H1 (cell line): ENCODE data around the gene LIF. TPM values are rescaled to one million over a fixed set of nuclear protein-coding genes. Genes with fewer than 3 reads are reported as not detected.

Experiments used
- BACH1 ChIP-seq: IDR thresholded peaks from 2 replicates; pipeline ENCODE4 v1.6.1; 2012; ENCODE audit warnings: low read length, improper control_type of control experiment
- EZH2 ChIP-seq: fragments of 200-600 bp; sonication (generic); IDR thresholded peaks from 2 replicates; pipeline ENCODE4 v1.7.1; 2012; ENCODE audit warnings: low read depth, mild to moderate bottlenecking, moderate library complexity, low read length, inconsistent platforms; ENCODE audit not compliant: severe bottlenecking
- HDAC2 ChIP-seq, 2 experiments: fragments of 300-600 bp in 1 of 2; sonication (generic) in 1 of 2; IDR thresholded peaks; 2 replicates each; pipeline ENCODE4 v1.6.1; 2011 to 2012; ENCODE audit warnings: low read depth in 2 of 2, low read length in 2 of 2, mild to moderate bottlenecking in 2 of 2, moderate library complexity in 2 of 2, borderline replicate concordance in 1 of 2, inconsistent platforms in 1 of 2
- MAX ChIP-seq: IDR thresholded peaks from 2 replicates; pipeline ENCODE4 v1.6.1; 2012; ENCODE audit warnings: inconsistent platforms
- RNF2 ChIP-seq: fragments of 200-900, 300-1000 bp; sonication (generic); IDR thresholded peaks from 2 replicates; pipeline ENCODE4 v1.7.1; 2016; ENCODE audit warnings: borderline replicate concordance, low read depth, mild to moderate bottlenecking, antibody characterized with exemption, low read length; ENCODE audit not compliant: poor library complexity, severe bottlenecking; ENCODE audit errors: missing control alignments
- SAP30 ChIP-seq: fragments of 300-600 bp; sonication (generic); IDR thresholded peaks from 2 replicates; pipeline ENCODE4 v1.7.1; 2012; ENCODE audit warnings: low read length, moderate library complexity, mild to moderate bottlenecking, inconsistent platforms; ENCODE audit not compliant: insufficient read depth, insufficient replicate concordance
- polyA plus RNA-seq, 7 experiments: library from polyadenylated mRNA; depleted of rRNA in 3 of 7; stranded (reverse) in 5 of 7; unstranded in 2 of 7; fragments of >200 nt in 5 of 7; fragments of 200-250 nt in 2 of 7; gene quantifications; 1 replicate in 5 of 7; 2 replicates in 1 of 7; 4 replicates in 1 of 7; pipeline versions ENCODE4 v1.2.1 to v1.2.3, GENCODE V29; 2011 to 2013; ENCODE audit warnings: missing spikeins in 2 of 7, mixed read lengths in 2 of 7
- total RNA-seq: library from RNA; stranded (reverse); fragmentation: NEBNext Ultra II Directional; extraction: Animal tissue kit (Norgen Biotek cat#: 25700); gene quantifications from 2 replicates; pipeline ENCODE4 v1.2.1, GENCODE V29; 2021

The LIF gene
- total and polyA plus RNA-seq, 2 of the 8 experiments (the other 6 are each of a cell fraction or from before 2014, with no cell fraction given), result 3.3 to 3.5 TPM

- TF ChIP-seq MAX (no peak), SAP30 (no peak), HDAC2 (IDR thresholded peaks at IDR 0.05; ENCODE audit: borderline replicate concordance in 1 of 2, low read depth in 2 of 2, low read length in 2 of 2) (no peak), BACH1 (no peak), EZH2 (no peak), RNF2 (no peak)
- TF ChIP-seq, all 59 proteins: peak for 0
These were observed 15.6 kb upstream of the LIF start (continued) for GRCh38 chr22:30262112-30262511.
